BJ (cell line): ENCODE data around the gene SEC16A. TPM values are rescaled to one million over a fixed set of nuclear protein-coding genes. Genes with fewer than 3 reads are reported as not detected.

Experiments
- CTCF ChIA-PET: fragments of 350-600 bp; formaldehyde crosslinking; extraction: SDS; loops from one replicate; lab custom pipeline; 2021; ENCODE audit warnings: antibody characterized with exemption, inconsistent platforms; lab: Yijun Ruan, JAX
- POLR2A ChIA-PET: fragments of 300-600 bp; sonication (Branson Sonifier 250); formaldehyde crosslinking; extraction: SDS; loops from one replicate; lab custom pipeline; 2021; ENCODE audit warnings: antibody characterized with exemption; lab: Charles Lee
- DNase-seq: peaks from one replicate; pipeline ENCODE4 v3.0.0-alpha.2; 2011; ENCODE audit warnings: low read depth
- H3K27me3 ChIP-seq: 2 replicates; pipeline ENCODE4 v1.6.0; 2011; ENCODE audit warnings: low read length; ENCODE audit not compliant: control insufficient read depth, insufficient read depth
- H3K36me3 ChIP-seq: 2 replicates; pipeline ENCODE4 v1.5.1; 2011; ENCODE audit warnings: low read length; ENCODE audit not compliant: control insufficient read depth, insufficient read depth
- H3K4me3 ChIP-seq: 2 replicates; pipeline ENCODE4 v1.5.1; 2011; ENCODE audit warnings: low read depth, mild to moderate bottlenecking, control low read depth, low read length
- CTCF ChIP-seq: IDR thresholded peaks from 2 replicates; pipeline ENCODE4 v1.5.1; 2011; ENCODE audit warnings: low read depth, mild to moderate bottlenecking, control low read depth, inconsistent platforms, low read length, moderate library complexity; ENCODE audit not compliant: insufficient read depth
- polyA plus RNA-seq: library from polyadenylated mRNA; depleted of rRNA; stranded (reverse); fragments of >200 nt; gene quantifications from 2 replicates; pipeline ENCODE4 v1.2.3, GENCODE V29; 2011

The SEC16A gene
- polyA plus RNA-seq, 1 experiment = 24.4 TPM

GRCh38 chr9:136453326-136453725 lies 29.5 kb downstream of the SEC16A start:
- Histone ChIP-seq H3K4me3 (no peak overlapping the region), H3K27me3 (no peaks in the 10 kb centered on the region), H3K36me3 (peaks cover 55% of the 10 kb centered on the region)
- TF ChIP-seq CTCF = no peak
- ChIA-PET POLR2A (no interaction called here), CTCF (interaction anchor here (1.1 kb wide), 1 partner anchor 12 kb away, joined by 4 read pairs; no protein-coding TSS in a partner anchor)
- DNase-seq = no peak

DNA sequence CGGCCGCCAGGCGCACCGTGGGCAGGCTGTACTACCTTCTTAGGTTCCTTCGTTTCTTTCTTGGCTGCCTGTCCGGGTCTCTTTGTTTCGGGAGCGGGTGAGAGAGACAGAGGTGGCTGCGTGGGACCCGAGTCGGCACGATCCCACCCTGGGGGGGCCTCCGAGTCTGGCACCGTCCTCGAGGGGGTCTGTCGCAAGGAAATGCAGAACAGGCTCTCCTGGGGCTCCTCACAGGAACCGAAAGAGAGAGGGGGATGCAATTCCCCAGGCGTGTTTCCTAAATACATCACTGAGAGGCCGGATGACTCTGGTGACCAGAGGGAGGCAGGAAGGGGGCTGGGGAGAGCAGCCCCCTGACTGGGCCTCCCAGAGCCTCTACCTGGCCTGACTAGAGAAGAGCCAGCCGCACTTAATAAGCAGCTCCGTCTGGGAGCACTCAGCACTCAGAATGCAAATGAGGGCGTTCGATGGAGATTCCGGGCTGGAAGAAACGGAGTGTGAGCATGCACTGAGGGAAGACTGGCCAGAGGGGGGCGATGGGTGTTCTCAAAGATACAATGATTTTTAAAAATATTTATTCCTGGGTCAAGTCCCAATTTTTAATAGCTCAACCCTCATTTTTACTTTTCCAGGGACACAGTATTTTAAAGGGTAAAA lies 31.5 kb downstream of the SEC16A start:
- CTCF ChIA-PET = no interaction called here
- peaks cover 55% of the 10 kb centered on the region for H3K36me3 ChIP-seq
- no peak overlapping the region for H3K4me3 ChIP-seq
- DNase-seq = no peak
- TF ChIP-seq CTCF = 0 out of 2 replicates have a peak, but pooled peaks have one; percentile 4
- POLR2A ChIA-PET = no interaction called here
- H3K27me3 ChIP-seq = no peaks in the 10 kb centered on the region

- ChIA-PET POLR2A (no interaction called here), CTCF (interaction anchor here (1.6 kb wide), 1 partner anchor 8 kb away, joined by 3 read pairs; no protein-coding TSS in a partner anchor)
- Histone ChIP-seq H3K27me3 (no peaks in the 10 kb centered on the region), H3K36me3 (peaks cover 50% of the 10 kb centered on the region), H3K4me3 (no peak overlapping the region)
- DNase-seq = no peak
- no peak for TF ChIP-seq CTCF
These were observed 34.2 kb downstream of the SEC16A start for GRCh38 chr9:136448655-136449054.

DNA sequence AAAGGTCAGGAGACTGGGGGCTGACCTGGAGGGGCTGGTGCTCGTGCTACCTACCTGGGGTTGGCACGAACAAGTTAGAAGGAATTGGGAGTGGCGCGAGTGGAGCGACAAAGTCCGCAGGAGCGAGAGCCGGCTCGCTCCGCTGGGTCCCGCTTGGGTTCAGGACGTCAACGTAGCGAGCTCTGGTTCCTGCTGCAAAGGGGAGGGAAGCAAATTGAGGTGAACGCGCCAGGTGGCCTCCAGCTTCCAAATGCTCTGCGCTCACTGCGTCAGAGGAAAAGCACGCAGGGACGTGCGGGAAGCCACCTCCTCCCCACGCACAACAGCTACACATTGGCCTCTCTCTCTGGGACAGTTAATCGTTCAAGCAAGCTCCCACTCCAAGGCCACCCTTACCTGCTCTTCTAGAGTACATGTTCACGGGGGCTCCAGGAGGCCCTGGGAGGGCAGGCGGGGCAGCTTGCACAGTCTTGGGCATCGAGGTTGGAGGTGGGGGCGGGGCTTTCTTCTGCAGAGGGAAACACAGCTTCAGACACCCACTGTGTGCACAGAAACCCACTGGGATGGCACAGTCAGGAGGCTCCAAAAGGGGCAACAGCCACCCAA lies 35.6 kb downstream of the SEC16A start:
- no peak for DNase-seq
- no peak for TF ChIP-seq CTCF
- H3K4me3 ChIP-seq = no peak overlapping the region
- H3K36me3 ChIP-seq = peaks cover 58% of the 10 kb centered on the region
- ChIA-PET POLR2A (no interaction called here), CTCF (interaction anchor here (1.2 kb wide), 1 partner anchor 39 kb away, joined by 3 read pairs; no protein-coding TSS in a partner anchor)
- H3K27me3 ChIP-seq = no peaks in the 10 kb centered on the region

- no peak for DNase-seq
- no peak overlapping the region for H3K4me3 ChIP-seq
- H3K36me3 ChIP-seq = peaks cover 66% of the 10 kb centered on the region
- H3K27me3 ChIP-seq = no peaks in the 10 kb centered on the region
- POLR2A ChIA-PET = interaction anchor here (0.7 kb wide), 1 partner anchor 12 kb away, joined by 3 read pairs; no protein-coding TSS in a partner anchor
- no peak for TF ChIP-seq CTCF
- CTCF ChIA-PET = interaction anchor here (1.1 kb wide), 1 partner anchor 12 kb away, joined by 3 read pairs; no protein-coding TSS in a partner anchor
These were observed 37.0 kb downstream of the SEC16A start for GRCh38 chr9:136445799-136446198.
